Measurements from ENCODE around the gene CERS3.
"Not testable (repeated sequence)": the region's sequence is repeated elsewhere in the genome, so short reads cannot be mapped to it uniquely, and the experiment has no call there.

Gene CERS3

DNA sequence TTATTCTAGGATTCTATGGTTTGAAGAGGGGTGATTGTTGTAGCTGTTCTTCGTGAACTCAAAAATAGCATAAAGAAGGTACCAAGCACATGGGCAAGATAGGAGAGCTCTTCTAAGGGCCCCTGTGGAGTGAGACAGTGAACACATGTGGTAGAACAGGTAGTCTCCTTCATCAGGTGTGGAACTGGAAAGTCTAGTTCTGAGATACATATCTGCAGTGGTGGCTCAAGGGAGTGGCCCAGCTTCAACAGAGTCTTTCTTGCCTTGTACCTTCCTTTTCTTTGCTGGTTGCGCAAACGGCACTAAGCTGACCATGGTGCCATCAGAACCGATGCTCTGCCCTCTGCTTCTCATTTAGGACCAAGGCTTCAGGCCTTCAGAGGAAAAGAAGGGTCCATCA is 65.2 kb downstream of the CERS3 start:
- TF ChIP-seq POLR2AphosphoS5 (IDR thresholded peaks at IDR 0.05; ENCODE audit: low read depth, low read length), result no peak
- no peak for TF ChIP-seq POLR2A (IDR thresholded peaks at IDR 0.05; ENCODE audit: low read depth, low read length)
- no peak for TF ChIP-seq TAF1 (IDR thresholded peaks at IDR 0.05; ENCODE audit: borderline replicate concordance, low read depth, low read length)
- DNase-seq (ENCODE audit: insufficient read length) (no peak), FAIRE-seq (no peak)

GRCh38 chr15:100461049-100461448 is 67.7 kb downstream of the CERS3 start:
- FAIRE-seq (peak; percentile 53), DNase-seq (ENCODE audit: insufficient read length) (no peak)
- no peak for TF ChIP-seq POLR2A (IDR thresholded peaks at IDR 0.05; ENCODE audit: low read depth, low read length)
- TF ChIP-seq POLR2AphosphoS5 (IDR thresholded peaks at IDR 0.05; ENCODE audit: low read depth, low read length), result no peak
- TF ChIP-seq TAF1 (IDR thresholded peaks at IDR 0.05; ENCODE audit: borderline replicate concordance, low read depth, low read length), result no peak

GRCh38 chr15:100457201-100457600 is 71.5 kb downstream of the CERS3 start:
- no peak for DNase-seq (ENCODE audit: insufficient read length)
- no peak for TF ChIP-seq TAF1 (IDR thresholded peaks at IDR 0.05; ENCODE audit: borderline replicate concordance, low read depth, low read length)
- TF ChIP-seq POLR2AphosphoS5 (IDR thresholded peaks at IDR 0.05; ENCODE audit: low read depth, low read length), result no peak
- no peak for TF ChIP-seq POLR2A (IDR thresholded peaks at IDR 0.05; ENCODE audit: low read depth, low read length)
- no peak for FAIRE-seq

- TF ChIP-seq POLR2AphosphoS5 (IDR thresholded peaks at IDR 0.05; ENCODE audit: low read depth, low read length), result no peak
- TF ChIP-seq POLR2A (IDR thresholded peaks at IDR 0.05; ENCODE audit: low read depth, low read length), result no peak
- TF ChIP-seq TAF1 (IDR thresholded peaks at IDR 0.05; ENCODE audit: borderline replicate concordance, low read depth, low read length), result no peak
- DNase-seq (ENCODE audit: insufficient read length), result no peak
- no peak for FAIRE-seq
These were observed 74.6 kb downstream of the CERS3 start for GRCh38 chr15:100454148-100454547.

DNA sequence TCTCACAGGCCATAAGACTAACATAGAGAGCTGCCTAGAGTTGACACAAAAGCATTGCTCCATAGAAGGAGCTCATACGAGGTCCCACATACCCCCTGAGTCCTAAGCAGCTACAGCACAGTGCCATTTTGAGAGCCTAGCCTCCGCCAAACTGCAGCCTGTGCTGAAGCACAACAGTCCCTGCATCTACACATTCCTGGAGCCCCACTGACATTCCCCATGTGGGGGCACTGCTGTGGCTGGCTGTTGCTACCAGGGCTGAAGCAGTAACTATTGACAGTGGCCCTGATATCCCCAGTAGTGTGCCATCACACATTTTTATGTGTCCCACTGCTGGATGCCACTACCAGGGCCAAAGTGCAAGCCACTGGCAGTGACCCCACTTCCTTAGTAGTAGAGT is 80.3 kb downstream of the CERS3 start:
- TF ChIP-seq POLR2AphosphoS5 (IDR thresholded peaks at IDR 0.05; ENCODE audit: low read depth, low read length) (no peak), POLR2A (IDR thresholded peaks at IDR 0.05; ENCODE audit: low read depth, low read length) (no peak), TAF1 (IDR thresholded peaks at IDR 0.05; ENCODE audit: borderline replicate concordance, low read depth, low read length) (no peak)
- FAIRE-seq (no peak), DNase-seq (ENCODE audit: insufficient read length) (no peak)

DNA sequence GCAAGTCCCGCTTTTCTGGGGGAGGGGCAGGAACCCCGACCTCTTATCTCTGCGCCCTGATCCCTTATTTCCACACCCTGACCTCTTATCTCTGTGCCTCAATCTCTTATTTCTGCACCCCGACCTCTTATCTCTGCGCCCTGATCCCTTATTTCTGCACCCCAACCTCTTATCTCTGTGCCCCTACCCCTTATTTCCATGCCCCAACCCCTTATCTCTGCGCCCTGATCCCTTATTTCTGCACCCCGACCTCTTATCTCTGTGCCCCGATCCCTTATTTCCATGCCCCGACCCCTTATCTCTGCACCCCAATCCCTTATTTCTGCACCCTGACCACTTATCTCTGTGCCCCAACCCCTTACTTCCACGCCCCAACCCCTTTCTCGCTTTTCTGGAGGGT is 87.7 kb downstream of the CERS3 start:
- not testable (repeated sequence) for FAIRE-seq

GRCh38 chr15:100439514-100439913 is 89.2 kb downstream of the CERS3 start:
- no peak for FAIRE-seq

More for the DNA sequence above, 87.7 kb downstream of the CERS3 start:
- not testable (repeated sequence) for DNase-seq (ENCODE audit: insufficient read length)

DNA sequence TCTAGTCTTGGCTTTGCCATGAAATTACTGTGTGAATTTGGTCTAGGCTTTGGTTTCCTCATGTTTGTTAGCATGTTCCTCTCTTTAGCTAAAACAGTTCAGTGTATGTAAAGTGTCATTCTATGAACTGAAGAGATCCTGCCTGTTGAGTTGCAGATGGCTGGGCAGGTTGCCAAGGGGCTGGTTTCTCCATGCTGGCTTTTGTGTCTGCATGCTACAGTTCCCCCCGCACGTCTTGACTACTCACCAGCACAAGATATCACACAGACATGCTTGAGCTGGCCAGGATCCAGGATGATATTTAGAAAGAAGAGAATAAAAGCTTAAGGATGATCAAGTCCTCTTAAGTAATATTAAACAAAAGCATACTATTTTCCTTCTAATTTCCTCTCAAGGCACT is 90.2 kb downstream of the CERS3 start:
- DNase-seq (ENCODE audit: insufficient read length), result no peak
- TF ChIP-seq POLR2A (IDR thresholded peaks at IDR 0.05; ENCODE audit: low read depth, low read length), result no peak
- TF ChIP-seq POLR2AphosphoS5 (IDR thresholded peaks at IDR 0.05; ENCODE audit: low read depth, low read length), result no peak
- no peak for TF ChIP-seq TAF1 (IDR thresholded peaks at IDR 0.05; ENCODE audit: borderline replicate concordance, low read depth, low read length)
- FAIRE-seq, result no peak

More at GRCh38 chr15:100439514-100439913, 89.2 kb downstream of the CERS3 start:
- TF ChIP-seq TAF1 (IDR thresholded peaks at IDR 0.05; ENCODE audit: borderline replicate concordance, low read depth, low read length) (no peak), POLR2AphosphoS5 (IDR thresholded peaks at IDR 0.05; ENCODE audit: low read depth, low read length) (no peak), POLR2A (IDR thresholded peaks at IDR 0.05; ENCODE audit: low read depth, low read length) (no peak)
- no peak for DNase-seq (ENCODE audit: insufficient read length)

- FAIRE-seq (no peak), DNase-seq (ENCODE audit: insufficient read length) (no peak)
- TF ChIP-seq POLR2AphosphoS5 (IDR thresholded peaks at IDR 0.05; ENCODE audit: low read depth, low read length) (no peak), POLR2A (IDR thresholded peaks at IDR 0.05; ENCODE audit: low read depth, low read length) (no peak), TAF1 (IDR thresholded peaks at IDR 0.05; ENCODE audit: borderline replicate concordance, low read depth, low read length) (no peak)
These were observed 91.5 kb downstream of the CERS3 start for GRCh38 chr15:100437261-100437660.

GRCh38 chr15:100434561-100434960 is 94.2 kb downstream of the CERS3 start:
- DNase-seq (ENCODE audit: insufficient read length) (no peak), FAIRE-seq (no peak)
- no peak for TF ChIP-seq TAF1 (IDR thresholded peaks at IDR 0.05; ENCODE audit: borderline replicate concordance, low read depth, low read length)
- TF ChIP-seq POLR2A (IDR thresholded peaks at IDR 0.05; ENCODE audit: low read depth, low read length), result no peak
- no peak for TF ChIP-seq POLR2AphosphoS5 (IDR thresholded peaks at IDR 0.05; ENCODE audit: low read depth, low read length)

DNA sequence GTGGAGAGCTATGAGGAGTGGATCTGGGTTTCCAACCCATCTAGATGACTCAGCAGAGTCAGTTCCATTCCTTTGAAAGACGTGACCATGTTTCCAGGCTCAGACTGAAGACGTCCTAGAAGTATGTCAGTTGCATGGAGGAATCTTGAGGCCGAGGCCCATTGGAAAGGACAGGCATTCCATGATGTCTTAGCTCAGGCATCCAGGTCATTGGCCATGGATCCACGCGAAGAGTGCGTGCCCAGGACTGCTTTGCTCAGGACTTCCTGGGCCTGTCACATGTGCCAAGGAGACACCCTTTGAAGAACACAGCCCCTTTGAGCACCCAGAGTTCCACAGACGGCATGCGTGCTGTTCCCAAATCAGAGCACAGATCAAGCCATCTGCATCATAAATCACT is 94.7 kb downstream of the CERS3 start:
- no peak for TF ChIP-seq TAF1 (IDR thresholded peaks at IDR 0.05; ENCODE audit: borderline replicate concordance, low read depth, low read length)
- no peak for TF ChIP-seq POLR2AphosphoS5 (IDR thresholded peaks at IDR 0.05; ENCODE audit: low read depth, low read length)
- DNase-seq (ENCODE audit: insufficient read length) (no peak), FAIRE-seq (no peak)

GRCh38 chr15:100433304-100433703 is 95.4 kb downstream of the CERS3 start:
- FAIRE-seq (no peak), DNase-seq (ENCODE audit: insufficient read length) (no peak)
- no peak for TF ChIP-seq POLR2A (IDR thresholded peaks at IDR 0.05; ENCODE audit: low read depth, low read length)
- no peak for TF ChIP-seq TAF1 (IDR thresholded peaks at IDR 0.05; ENCODE audit: borderline replicate concordance, low read depth, low read length)

GRCh38 chr15:100430411-100430810 is 98.3 kb downstream of the CERS3 start:
- FAIRE-seq, result no peak
- no peak for TF ChIP-seq POLR2A (IDR thresholded peaks at IDR 0.05; ENCODE audit: low read depth, low read length)

More at GRCh38 chr15:100430411-100430810, 98.3 kb downstream of the CERS3 start:
- no peak for DNase-seq (ENCODE audit: insufficient read length)

Data from GM12892 (cell line).